Memory B cell (primary cell): ENCODE data around the gene MIDN.

Experiments used
- ATAC-seq: fragments of 150-1000 bp; cut with Tn5 transposase; 2 replicates; pipeline ENCODE4 v1.10.0; 2021; ENCODE audit warnings: low read depth, mild to moderate bottlenecking, moderate library complexity
- DNase-seq, 2 donors: peaks; one replicate each; pipeline ENCODE4 v3.0.0; 2022; ENCODE audit warnings: low spot score in 2 of 2
- H3K27ac Mint-ChIP-seq: one replicate; pipeline ENCODE4 v1.8.0; 2022; ENCODE audit warnings: mild to moderate bottlenecking, moderate library complexity, mixed read lengths
- H3K27me3 Mint-ChIP-seq: one replicate; pipeline ENCODE4 v1.8.0; 2022; ENCODE audit warnings: mixed read lengths
- H3K36me3 Mint-ChIP-seq: one replicate; pipeline ENCODE4 v1.8.0; 2022; ENCODE audit warnings: mild to moderate bottlenecking, mixed read lengths
- H3K4me1 Mint-ChIP-seq: one replicate; pipeline ENCODE4 v1.8.0; 2022; ENCODE audit warnings: mixed read lengths
- H3K4me3 Mint-ChIP-seq: one replicate; pipeline ENCODE4 v1.8.0; 2022; ENCODE audit warnings: mild to moderate bottlenecking, moderate library complexity, mixed read lengths
- H3K9me3 Mint-ChIP-seq: one replicate; pipeline ENCODE4 v1.8.0; 2022; ENCODE audit warnings: mixed read lengths

MIDN gene

GRCh38 chr19:1285737-1286360, 37.5 kb downstream of the MIDN start, which contains the start of gene EFNA2:
TSS of gene EFNA2 (plus strand) at chr19:1285873. CDS start at chr19:1286169, 296 bp downstream.
- H3K27me3 Mint-ChIP-seq = peaks cover 25% of the 10 kb centered on the region
- DNase-seq (no peak), ATAC-seq (peak; percentile 17)
- H3K4me3 Mint-ChIP-seq = peak within 1 kb of the TSS; percentile 71
- H3K4me1 Mint-ChIP-seq = peaks cover 5% of the 10 kb centered on the region
- no peaks in the 10 kb centered on the region for H3K9me3 Mint-ChIP-seq
- H3K27ac Mint-ChIP-seq = no peak within 1 kb of the TSS
- peaks cover 2% of the 10 kb centered on the region for H3K36me3 Mint-ChIP-seq

GRCh38 chr19:1286487-1287353, 38.3 kb downstream of the MIDN start:
- Mint-ChIP-seq H3K27ac (no peak overlapping the region), H3K4me1 (peaks cover 7% of the 10 kb centered on the region), H3K9me3 (no peaks in the 10 kb centered on the region), H3K4me3 (peak overlapping the region; percentile 71), H3K36me3 (no peaks in the 10 kb centered on the region), H3K27me3 (peaks cover 24% of the 10 kb centered on the region)
- DNase-seq (no peak), ATAC-seq (no peak)

- H3K36me3 Mint-ChIP-seq = no peaks in the 10 kb centered on the region
- no peak for ATAC-seq
- peaks cover 11% of the 10 kb centered on the region for H3K4me1 Mint-ChIP-seq
- H3K27me3 Mint-ChIP-seq = peaks cover 29% of the 10 kb centered on the region
- H3K4me3 Mint-ChIP-seq = no peak overlapping the region
- no peak overlapping the region for H3K27ac Mint-ChIP-seq
- H3K9me3 Mint-ChIP-seq = no peaks in the 10 kb centered on the region
- peak in 1 of 2 donors; percentile 29 for DNase-seq
Measured at GRCh38 chr19:1287354-1288225, 39.2 kb downstream of the MIDN start.

GRCh38 chr19:1288226-1288612, 39.8 kb downstream of the MIDN start:
- Mint-ChIP-seq H3K4me1 (peaks cover 14% of the 10 kb centered on the region), H3K9me3 (no peaks in the 10 kb centered on the region), H3K36me3 (no peaks in the 10 kb centered on the region), H3K27me3 (peaks cover 29% of the 10 kb centered on the region), H3K27ac (no peak overlapping the region), H3K4me3 (no peak overlapping the region)
- ATAC-seq = no peak
- no peak for DNase-seq

- ATAC-seq (no peak), DNase-seq (peak in 1 of 2 donors; percentile 27)
- no peak overlapping the region for H3K4me3 Mint-ChIP-seq
- no peak overlapping the region for H3K27ac Mint-ChIP-seq
- no peaks in the 10 kb centered on the region for H3K9me3 Mint-ChIP-seq
- H3K4me1 Mint-ChIP-seq = peaks cover 14% of the 10 kb centered on the region
- H3K27me3 Mint-ChIP-seq = peaks cover 29% of the 10 kb centered on the region
- no peaks in the 10 kb centered on the region for H3K36me3 Mint-ChIP-seq
Measured at GRCh38 chr19:1288833-1289685, 40.7 kb downstream of the MIDN start.

- Mint-ChIP-seq H3K27ac (no peak overlapping the region), H3K36me3 (no peaks in the 10 kb centered on the region), H3K9me3 (no peaks in the 10 kb centered on the region), H3K4me1 (peaks cover 14% of the 10 kb centered on the region), H3K4me3 (no peak overlapping the region), H3K27me3 (peaks cover 27% of the 10 kb centered on the region)
- DNase-seq = no peak
- peak; percentile 21 for ATAC-seq
Measured at GRCh38 chr19:1289686-1290025, 41.3 kb downstream of the MIDN start.

- Mint-ChIP-seq H3K4me3 (no peak overlapping the region), H3K27me3 (peaks cover 23% of the 10 kb centered on the region), H3K9me3 (no peaks in the 10 kb centered on the region), H3K27ac (no peak overlapping the region), H3K36me3 (no peaks in the 10 kb centered on the region), H3K4me1 (peaks cover 11% of the 10 kb centered on the region)
- no peak for DNase-seq
- ATAC-seq = no peak
Measured at GRCh38 chr19:1290196-1290702, 41.9 kb downstream of the MIDN start.

GRCh38 chr19:1290703-1291651, 42.6 kb downstream of the MIDN start:
- Mint-ChIP-seq H3K9me3 (no peaks in the 10 kb centered on the region), H3K27ac (no peak overlapping the region), H3K4me3 (no peak overlapping the region), H3K27me3 (peaks cover 23% of the 10 kb centered on the region), H3K36me3 (no peaks in the 10 kb centered on the region), H3K4me1 (peaks cover 11% of the 10 kb centered on the region)
- ATAC-seq (no peak), DNase-seq (no peak)

GRCh38 chr19:1291761-1292418, 43.5 kb downstream of the MIDN start:
- DNase-seq (no peak), ATAC-seq (peak; percentile 48)
- H3K27ac Mint-ChIP-seq = no peak overlapping the region
- peaks cover 9% of the 10 kb centered on the region for H3K4me1 Mint-ChIP-seq
- peaks cover 23% of the 10 kb centered on the region for H3K27me3 Mint-ChIP-seq
- no peaks in the 10 kb centered on the region for H3K9me3 Mint-ChIP-seq
- no peaks in the 10 kb centered on the region for H3K36me3 Mint-ChIP-seq
- peak overlapping the region; percentile 74 for H3K4me3 Mint-ChIP-seq

GRCh38 chr19:1292419-1293151, 44.2 kb downstream of the MIDN start:
- peaks cover 9% of the 10 kb centered on the region for H3K4me1 Mint-ChIP-seq
- H3K36me3 Mint-ChIP-seq = no peaks in the 10 kb centered on the region
- peaks cover 22% of the 10 kb centered on the region for H3K27me3 Mint-ChIP-seq
- no peak overlapping the region for H3K27ac Mint-ChIP-seq
- H3K4me3 Mint-ChIP-seq = peak overlapping the region; percentile 74
- DNase-seq = no peak
- H3K9me3 Mint-ChIP-seq = no peaks in the 10 kb centered on the region
- no peak for ATAC-seq

GRCh38 chr19:1293782-1294604, 45.6 kb downstream of the MIDN start:
- ATAC-seq (no peak), DNase-seq (no peak)
- no peaks in the 10 kb centered on the region for H3K36me3 Mint-ChIP-seq
- peaks cover 21% of the 10 kb centered on the region for H3K27me3 Mint-ChIP-seq
- H3K4me1 Mint-ChIP-seq = peaks cover 9% of the 10 kb centered on the region
- no peaks in the 10 kb centered on the region for H3K9me3 Mint-ChIP-seq
- H3K27ac Mint-ChIP-seq = no peak overlapping the region
- H3K4me3 Mint-ChIP-seq = no peak overlapping the region
